Hippocampal formation (tissue), 2 donors: ENCODE measurements around the gene NFIL3.

Experiments used
- DNase-seq, 2 donors: peaks; one replicate each; lab custom pipeline; 2025; lab: John Stamatoyannopoulos, UW

The NFIL3 gene

GRCh38 chr9:91421971-91422757 lies 1.5 kb downstream of the NFIL3 start:
- DNase-seq, result peak in 1 of 2 donors; percentile 70

- DNase-seq, result no peak
These were observed 2.4 kb downstream of the NFIL3 start for GRCh38 chr9:91421128-91421765.

GRCh38 chr9:91420501-91421127 lies 3.0 kb downstream of the NFIL3 start:
- DNase-seq, result no peak

GRCh38 chr9:91419222-91420191 lies 4.1 kb downstream of the NFIL3 start:
- DNase-seq, result no peak

- no peak for DNase-seq
These were observed 5.4 kb downstream of the NFIL3 start for GRCh38 chr9:91418215-91418610.

GRCh38 chr9:91417602-91418214 lies 5.9 kb downstream of the NFIL3 start:
- DNase-seq, result no peak

- no peak for DNase-seq
These were observed 7.4 kb downstream of the NFIL3 start for GRCh38 chr9:91416096-91416712.

- no peak for DNase-seq
These were observed 8.3 kb downstream of the NFIL3 start for GRCh38 chr9:91415290-91415689.

- DNase-seq, result no peak
These were observed 10.7 kb downstream of the NFIL3 start for GRCh38 chr9:91412941-91413340.

GRCh38 chr9:91411096-91411771 lies 12.4 kb downstream of the NFIL3 start:
- no peak for DNase-seq

GRCh38 chr9:91410161-91410560 lies 13.5 kb downstream of the NFIL3 start:
- no peak for DNase-seq

GRCh38 chr9:91408475-91408874 lies 15.2 kb downstream of the NFIL3 start:
- DNase-seq, result no peak

GRCh38 chr9:91407580-91408318 lies 15.9 kb downstream of the NFIL3 start:
- DNase-seq, result no peak

- no peak for DNase-seq
These were observed 18.1 kb downstream of the NFIL3 start for GRCh38 chr9:91405343-91406077.

GRCh38 chr9:91403665-91404543 lies 19.7 kb downstream of the NFIL3 start:
- DNase-seq, result no peak

GRCh38 chr9:91398926-91399325 lies 24.7 kb downstream of the NFIL3 start:
- DNase-seq, result no peak

- no peak for DNase-seq
These were observed 27.8 kb downstream of the NFIL3 start for GRCh38 chr9:91395553-91396471.
